Kidney (tissue), 14 donors: Measurements from ENCODE around the gene ANKMY1. TPM values are rescaled to one million over a fixed set of nuclear protein-coding genes. Genes with fewer than 3 reads are reported as not detected.

ENCODE experiments used
- DNase-seq, 5 donors: peaks; one replicate each; pipeline ENCODE4 v3.0.0-alpha.2; 2013 to 2020
- FAIRE-seq: peaks from 2 replicates; lab custom pipeline; 2012; peaks lifted over from hg19 to GRCh38; lab: Jason Lieb, UNC
- H3K27ac ChIP-seq, 2 donors: one replicate each; pipeline ENCODE4 v1.7.0; 2013; ENCODE audit warnings: low read depth in 2 of 2, low read length in 2 of 2, inconsistent platforms in 1 of 2
- H3K27me3 ChIP-seq: one replicate; pipeline ENCODE4 v1.7.1; 2013; ENCODE audit warnings: low read length, inconsistent platforms; ENCODE audit not compliant: control insufficient read depth, insufficient read depth
- H3K36me3 ChIP-seq, 3 donors: one replicate each; pipeline versions ENCODE4 v1.7.0 to v1.7.1; 2013; ENCODE audit warnings: low read length in 3 of 3, control low read depth in 1 of 3, inconsistent platforms in 1 of 3; ENCODE audit not compliant: insufficient read depth in 3 of 3, control insufficient read depth in 2 of 3
- H3K4me1 ChIP-seq, 3 donors: one replicate each; pipeline versions ENCODE4 v1.7.0 to v1.7.1; 2013; ENCODE audit warnings: low read length in 3 of 3, inconsistent platforms in 1 of 3, low read depth in 1 of 3; ENCODE audit not compliant: control insufficient read depth in 2 of 3, insufficient read depth in 2 of 3
- H3K4me3 ChIP-seq, 3 donors: one replicate each; pipeline versions ENCODE4 v1.7.0 to v1.8.1; 2013; ENCODE audit warnings: low read length in 3 of 3, control low read depth in 1 of 3, inconsistent platforms in 1 of 3
- H3K9ac ChIP-seq, 3 donors: one replicate each; pipeline versions ENCODE4 v1.7.0 to v1.7.1; 2013; ENCODE audit warnings: low read length in 3 of 3, control low read depth in 1 of 3, inconsistent platforms in 1 of 3
- H3K9me3 ChIP-seq, 3 donors: one replicate each; pipeline versions ENCODE4 v1.7.0 to v1.7.1; 2013; ENCODE audit warnings: low read length in 3 of 3, control low read depth in 1 of 3, inconsistent platforms in 1 of 3; ENCODE audit not compliant: control insufficient read depth in 2 of 3, insufficient read depth in 1 of 3
- intact Hi-C: fragments of 100-400 bp; cut with DNase I; formaldehyde crosslinking; loops from one replicate; pipeline ENCODE4 v1.11.1; 2022
- polyA plus RNA-seq: library from polyadenylated mRNA; stranded (reverse); fragments of 350-450 nt; fragmentation: Illumina TruSeq; extraction: RNeasy Lipid Tissue Mini Kit (QIAGEN cat#74804); gene quantifications from one replicate; pipeline ENCODE4 v1.2.3, GENCODE V29; 2014; ENCODE audit warnings: low read depth, low replicate concordance; ENCODE audit not compliant: insufficient read depth
- total RNA-seq: library from RNA; stranded (reverse); fragmentation: NEBNext Ultra II Directional; extraction: Animal tissue kit (Norgen Biotek cat#: 25700); gene quantifications from one replicate; pipeline ENCODE4 v1.2.1, GENCODE V29; 2021
- TF ChIP-seq, protein P1 (sequence below): IDR thresholded peaks from 3 replicates; pipeline ENCODE4 v1.5.1; 2012; ENCODE audit warnings: mild to moderate bottlenecking, moderate library complexity, borderline replicate concordance; ENCODE audit not compliant: insufficient read depth; ENCODE audit errors: extremely low read depth
- donor health status: control.
- donor health status: control.
- donor health status: control.
- donor health status: control.
- donor health status: control.
- donor health status: DM: yes; HTN: yes; CAD: no.
- donor health status: Normal renal cell carcinoma (clear cell type).

Gene ANKMY1
- total and polyA plus RNA-seq, 2 donors from 2014 or later, result 3.0 to 22.1 TPM

DNA sequence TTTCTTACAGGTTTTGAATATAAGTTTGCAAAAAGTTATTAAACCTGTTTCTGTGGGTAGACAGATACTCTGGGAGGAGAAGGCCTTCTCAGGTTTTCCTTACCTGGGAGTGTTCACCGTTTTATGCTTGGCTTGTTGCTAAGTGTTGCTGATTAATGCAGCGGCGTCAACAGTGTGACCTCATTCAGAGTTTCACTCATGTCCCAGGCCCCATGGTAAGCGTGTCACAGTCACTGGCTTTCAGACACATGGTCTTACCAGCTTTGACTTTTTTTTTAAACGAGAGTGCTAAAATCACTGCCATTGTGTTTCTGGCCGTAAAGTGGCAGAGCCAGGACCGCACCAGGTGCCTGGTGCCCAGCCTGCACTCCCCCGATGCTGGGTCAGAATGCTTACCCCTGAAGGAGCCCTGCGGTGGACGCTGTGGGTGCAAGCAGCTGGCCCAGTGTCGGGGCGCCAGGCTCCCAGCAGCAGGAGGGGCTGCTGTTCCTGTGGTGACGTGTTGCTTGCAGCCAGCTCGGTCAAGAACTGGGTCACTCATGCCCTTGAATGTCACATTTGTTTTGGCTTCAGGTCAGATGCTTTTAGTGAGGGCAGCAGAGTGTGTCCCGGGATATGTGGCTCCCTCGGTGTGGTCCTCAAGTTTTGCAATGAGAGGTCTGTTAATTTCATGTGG, 32.2 kb upstream of the ANKMY1 start:
- H3K27me3 ChIP-seq, result no peaks in the 10 kb centered on the region
- FAIRE-seq, result no peak
- peaks cover 2 to 14% (median 8%) of the 10 kb centered on the region in 3 donors for H3K36me3 ChIP-seq
- H3K27ac ChIP-seq, result peak overlapping the region in 1 of 2 donors; percentile 78
- H3K4me1 ChIP-seq, result peaks cover 6 to 22% (median 19%) of the 10 kb centered on the region in 3 donors
- no peaks in the 10 kb centered on the region for H3K9me3 ChIP-seq
- H3K9ac ChIP-seq, result no peak overlapping the region
- TF ChIP-seq, protein P1, sequence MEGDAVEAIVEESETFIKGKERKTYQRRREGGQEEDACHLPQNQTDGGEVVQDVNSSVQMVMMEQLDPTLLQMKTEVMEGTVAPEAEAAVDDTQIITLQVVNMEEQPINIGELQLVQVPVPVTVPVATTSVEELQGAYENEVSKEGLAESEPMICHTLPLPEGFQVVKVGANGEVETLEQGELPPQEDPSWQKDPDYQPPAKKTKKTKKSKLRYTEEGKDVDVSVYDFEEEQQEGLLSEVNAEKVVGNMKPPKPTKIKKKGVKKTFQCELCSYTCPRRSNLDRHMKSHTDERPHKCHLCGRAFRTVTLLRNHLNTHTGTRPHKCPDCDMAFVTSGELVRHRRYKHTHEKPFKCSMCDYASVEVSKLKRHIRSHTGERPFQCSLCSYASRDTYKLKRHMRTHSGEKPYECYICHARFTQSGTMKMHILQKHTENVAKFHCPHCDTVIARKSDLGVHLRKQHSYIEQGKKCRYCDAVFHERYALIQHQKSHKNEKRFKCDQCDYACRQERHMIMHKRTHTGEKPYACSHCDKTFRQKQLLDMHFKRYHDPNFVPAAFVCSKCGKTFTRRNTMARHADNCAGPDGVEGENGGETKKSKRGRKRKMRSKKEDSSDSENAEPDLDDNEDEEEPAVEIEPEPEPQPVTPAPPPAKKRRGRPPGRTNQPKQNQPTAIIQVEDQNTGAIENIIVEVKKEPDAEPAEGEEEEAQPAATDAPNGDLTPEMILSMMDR, result no peak
- DNase-seq, result peak in 4 of 5 donors; percentile 9 to 80 (median 24)
- no peak overlapping the region for H3K4me3 ChIP-seq
- intact Hi-C loops, result no loop called here

DNA sequence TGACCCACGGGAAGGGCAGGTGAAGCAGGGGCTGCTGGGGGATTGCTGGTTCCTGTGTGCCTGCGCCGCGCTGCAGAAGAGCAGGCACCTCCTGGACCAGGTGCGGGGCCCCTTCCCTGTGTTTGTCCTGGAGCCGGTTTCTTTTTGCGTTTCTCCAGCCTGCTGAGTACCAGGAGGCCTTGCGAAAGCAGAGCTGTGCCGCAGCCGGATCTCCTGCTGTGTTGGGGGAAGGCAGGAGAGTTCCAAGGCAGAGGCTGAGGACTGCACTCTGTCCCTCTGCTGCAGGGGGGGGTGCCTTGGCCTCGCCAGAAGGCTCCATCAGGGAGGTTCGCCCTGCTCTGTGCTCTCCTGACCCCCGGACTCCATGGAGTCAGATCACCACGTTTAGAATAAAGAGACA, 31.6 kb upstream of the ANKMY1 start:
- intact Hi-C loops, result no loop called here
- H3K27ac ChIP-seq, result peak overlapping the region in 1 of 2 donors; percentile 55
- peaks cover 6 to 28% (median 25%) of the 10 kb centered on the region in 3 donors for H3K4me1 ChIP-seq
- no peak overlapping the region for H3K9ac ChIP-seq
- peak in 1 of 5 donors; percentile 58 for DNase-seq
- TF ChIP-seq, protein P1, result no peak
- no peak for FAIRE-seq
- peaks cover 2 to 14% (median 8%) of the 10 kb centered on the region in 3 donors for H3K36me3 ChIP-seq
- no peaks in the 10 kb centered on the region for H3K27me3 ChIP-seq
- H3K9me3 ChIP-seq, result no peaks in the 10 kb centered on the region
- no peak overlapping the region for H3K4me3 ChIP-seq

DNA sequence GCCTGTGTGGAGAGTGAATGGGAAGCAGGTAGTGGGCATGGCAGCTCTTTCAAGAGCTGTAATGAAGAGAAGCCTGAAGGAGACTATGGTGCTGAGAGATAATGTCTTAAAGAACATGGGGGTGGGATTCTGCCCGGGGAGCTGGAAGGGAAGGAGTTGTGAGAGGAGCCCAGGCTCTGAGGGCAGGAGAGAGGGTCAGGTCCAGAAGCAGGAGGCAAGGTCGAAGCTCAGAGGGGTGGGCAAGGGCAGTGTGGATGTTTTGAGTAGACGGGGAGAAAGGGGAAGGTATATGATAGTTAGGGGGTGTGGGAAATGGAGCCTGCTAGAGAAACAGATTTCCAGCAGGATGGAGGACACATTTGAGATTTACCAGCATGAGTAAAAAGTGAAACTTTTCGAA, 30.9 kb upstream of the ANKMY1 start:
- peak in 1 of 5 donors; percentile 39 for DNase-seq
- H3K4me1 ChIP-seq, result peaks cover 6 to 28% (median 25%) of the 10 kb centered on the region in 3 donors
- TF ChIP-seq, protein P1, result no peak

More for the DNA sequence above, 30.9 kb upstream of the ANKMY1 start:
- H3K9me3 ChIP-seq, result no peaks in the 10 kb centered on the region
- no peaks in the 10 kb centered on the region for H3K27me3 ChIP-seq
- intact Hi-C loops, result no loop called here
- no peak overlapping the region for H3K9ac ChIP-seq
- no peak overlapping the region for H3K27ac ChIP-seq
- no peak for FAIRE-seq
- H3K4me3 ChIP-seq, result no peak overlapping the region
- peaks cover 2 to 14% (median 8%) of the 10 kb centered on the region in 3 donors for H3K36me3 ChIP-seq
